ENCODE results near the gene CHI3L1. TPM values are rescaled to one million over a fixed set of nuclear protein-coding genes. Genes with fewer than 3 reads are reported as not detected.

Gene CHI3L1
- total and polyA plus RNA-seq, 10 of the 15 experiments (the other 5 are each of a cell fraction or from before 2014, with no cell fraction given): 0.10 to 1.7 (median 0.39) TPM

DNA sequence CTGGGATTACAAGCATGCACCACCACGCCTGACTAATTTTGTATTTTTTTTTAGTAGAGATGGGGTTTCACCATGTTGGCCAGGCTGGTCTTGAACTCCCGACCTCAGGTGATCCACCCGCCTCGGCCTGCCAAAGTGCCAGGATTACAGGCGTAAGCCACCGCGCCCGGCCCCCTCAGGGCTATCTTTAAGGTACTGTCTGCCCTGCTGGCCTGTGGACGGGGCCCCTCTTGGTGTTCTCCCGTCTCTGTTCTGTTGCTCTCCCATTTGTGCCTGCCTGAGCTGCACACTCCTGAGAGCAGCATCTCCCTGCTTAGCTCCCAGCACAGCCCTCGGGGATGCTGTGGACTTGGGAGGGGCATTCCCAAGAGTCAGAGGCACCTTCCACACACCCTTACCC, 24.8 kb downstream of the CHI3L1 start:
- no peaks in the 10 kb centered on the region for H4K20me1 ChIP-seq (ENCODE audit: control insufficient read depth, insufficient read depth)
- ChIA-PET CTCF (interaction anchor here (1.3 to 2.8 kb wide), 4 partner anchors 10 to 121 kb away, joined by 3 to 16 read pairs (median 10); no protein-coding TSS in a partner anchor), RAD21 (ENCODE audit: unreplicated experiment) (interaction anchor here (1.6 kb wide), 1 partner anchor 55 kb away, joined by 5 read pairs; no protein-coding TSS in a partner anchor), SMC1A (ENCODE audit: uncharacterized antibody, unreplicated experiment) (interaction anchor here (1.0 to 1.9 kb wide), 2 partner anchors 11 to 54 kb away, joined by 3 to 7 read pairs; no protein-coding TSS in a partner anchor), POLR2A (no interaction called here)
- ATAC-seq (no peak), DNase-seq (ENCODE audit: low read depth, low spot score) (no peak), FAIRE-seq (no peak)
- BruUV-seq (replicated peaks): no TSS peak
- 39% methylated on average over 11 of the region's 11 CpGs for WGBS (ENCODE audit: insufficient coverage, insufficient replicate concordance, low lambda C conversion rate, missing lambda C conversion rate)
- H3K27me3 ChIP-seq (replicated peaks in 1 of 2; ENCODE audit: control insufficient read depth in 2 of 2, insufficient read depth in 2 of 2, low read length in 1 of 2): peaks cover 0 to 8% of the 10 kb centered on the region in 2 experiments; a peak in 3 of 4 replicates
- no peak overlapping the region for H2AFZ ChIP-seq (ENCODE audit: control insufficient read depth, low read depth, low read length)
- H3K27ac ChIP-seq (ENCODE audit: control insufficient read depth, insufficient read depth): no peak overlapping the region
- TF ChIP-seq RBBP5 (conservative IDR thresholded peaks at IDR 0.05) (no peak), YY1 (IDR thresholded peaks at IDR 0.05; ENCODE audit: low read depth, low read length) (no peak), SRF (IDR thresholded peaks at IDR 0.05; ENCODE audit: low read depth in 2 of 2, low read length in 2 of 2) (no peak), MXI1 (IDR thresholded peaks at IDR 0.05; ENCODE audit: low read depth, low read length) (no peak), SREBF2 (IDR thresholded peaks at IDR 0.05; ENCODE audit: low read length) (no peak), BACH1 (IDR thresholded peaks at IDR 0.05; ENCODE audit: borderline replicate concordance) (no peak), FOXM1 (IDR thresholded peaks at IDR 0.05; ENCODE audit: low read depth, low read length) (no peak)
- TF ChIP-seq, protein P1, sequence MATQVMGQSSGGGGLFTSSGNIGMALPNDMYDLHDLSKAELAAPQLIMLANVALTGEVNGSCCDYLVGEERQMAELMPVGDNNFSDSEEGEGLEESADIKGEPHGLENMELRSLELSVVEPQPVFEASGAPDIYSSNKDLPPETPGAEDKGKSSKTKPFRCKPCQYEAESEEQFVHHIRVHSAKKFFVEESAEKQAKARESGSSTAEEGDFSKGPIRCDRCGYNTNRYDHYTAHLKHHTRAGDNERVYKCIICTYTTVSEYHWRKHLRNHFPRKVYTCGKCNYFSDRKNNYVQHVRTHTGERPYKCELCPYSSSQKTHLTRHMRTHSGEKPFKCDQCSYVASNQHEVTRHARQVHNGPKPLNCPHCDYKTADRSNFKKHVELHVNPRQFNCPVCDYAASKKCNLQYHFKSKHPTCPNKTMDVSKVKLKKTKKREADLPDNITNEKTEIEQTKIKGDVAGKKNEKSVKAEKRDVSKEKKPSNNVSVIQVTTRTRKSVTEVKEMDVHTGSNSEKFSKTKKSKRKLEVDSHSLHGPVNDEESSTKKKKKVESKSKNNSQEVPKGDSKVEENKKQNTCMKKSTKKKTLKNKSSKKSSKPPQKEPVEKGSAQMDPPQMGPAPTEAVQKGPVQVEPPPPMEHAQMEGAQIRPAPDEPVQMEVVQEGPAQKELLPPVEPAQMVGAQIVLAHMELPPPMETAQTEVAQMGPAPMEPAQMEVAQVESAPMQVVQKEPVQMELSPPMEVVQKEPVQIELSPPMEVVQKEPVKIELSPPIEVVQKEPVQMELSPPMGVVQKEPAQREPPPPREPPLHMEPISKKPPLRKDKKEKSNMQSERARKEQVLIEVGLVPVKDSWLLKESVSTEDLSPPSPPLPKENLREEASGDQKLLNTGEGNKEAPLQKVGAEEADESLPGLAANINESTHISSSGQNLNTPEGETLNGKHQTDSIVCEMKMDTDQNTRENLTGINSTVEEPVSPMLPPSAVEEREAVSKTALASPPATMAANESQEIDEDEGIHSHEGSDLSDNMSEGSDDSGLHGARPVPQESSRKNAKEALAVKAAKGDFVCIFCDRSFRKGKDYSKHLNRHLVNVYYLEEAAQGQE (IDR thresholded peaks at IDR 0.05; ENCODE audit: low read depth, low read length): no peak
- H3K36me3 ChIP-seq (ENCODE audit: control insufficient read depth in 2 of 2, insufficient read depth in 2 of 2, low read length in 1 of 2): no peaks in the 10 kb centered on the region
- H3K9me3 ChIP-seq (replicated peaks; ENCODE audit: control insufficient read depth, insufficient read depth, low read length): no peaks in the 10 kb centered on the region
- H3K79me2 ChIP-seq (ENCODE audit: control insufficient read depth, insufficient read depth, low read length): no peaks in the 10 kb centered on the region
- in situ Hi-C loops (cut with MboI) (no loop called here), intact Hi-C loops (cut with micrococcal nuclease; ENCODE audit: unreplicated experiment) (no loop called here)
- no peak overlapping the region for H3K4me3 ChIP-seq
- no peaks in the 10 kb centered on the region for H3K4me1 ChIP-seq (ENCODE audit: control insufficient read depth, insufficient read depth, low read length)
- no peak overlapping the region for H3K9ac ChIP-seq (ENCODE audit: control insufficient read depth, insufficient read depth, low read length)
- H3K4me2 ChIP-seq (ENCODE audit: control insufficient read depth, insufficient read depth): no peak overlapping the region

Measured in GM12878 (cell line).